HepG2 (cell line): Measurements from ENCODE around the gene OR2H1. TPM values are rescaled to one million over a fixed set of nuclear protein-coding genes. Genes with fewer than 3 reads are reported as not detected.

ENCODE experiments used
- ATAC-seq: fragments of 200-7000 bp; cut with Tn5 transposase; 3 replicates; pipeline ENCODE4 v1.9.1; 2020; ENCODE audit warnings: mild to moderate bottlenecking, moderate library complexity
- BruUV-seq: library from RNA; stranded (reverse); fragments of 400-500 nt; replicated peaks from 2 replicates; lab custom pipeline; 2021; lab: Mats Ljungman, UMichigan
- CTCF ChIA-PET: fragments of 300-600 bp; formaldehyde crosslinking; extraction: SDS; loops from one replicate; lab custom pipeline; 2021; ENCODE audit warnings: low total read pairs, inconsistent platforms, low intra/inter-chr PET ratio; lab: Yijun Ruan, JAX
- POLR2A ChIA-PET: fragments of 350-600 bp; sonication (Branson Sonifier 250); formaldehyde crosslinking; loops from one replicate; lab custom pipeline; 2020; ENCODE audit warnings: antibody characterized with exemption, inconsistent platforms; lab: Yijun Ruan, JAX
- DNase-seq: peaks from one replicate; pipeline ENCODE4 v3.0.0-alpha.2; 2015; ENCODE audit warnings: low spot score
- FAIRE-seq: peaks from 3 replicates; lab custom pipeline; 2011; peaks lifted over from hg19 to GRCh38; lab: Jason Lieb, UNC
- H2AFZ ChIP-seq: one replicate; pipeline ENCODE4 v1.6.1; 2011; ENCODE audit warnings: low read length, inconsistent platforms
- H3K27ac ChIP-seq: fragments of 300-600 bp; 3 replicates; pipeline ENCODE4 v1.8.0; 2011; ENCODE audit warnings: mixed run types, mild to moderate bottlenecking, mixed read lengths, low read length, inconsistent platforms; ENCODE audit not compliant: insufficient read depth; ENCODE audit errors: extremely low read length
- H3K27me3 ChIP-seq, 2 experiments: fragments of 200-600 bp in 1 of 2; 2 replicates in 1 of 2; 3 replicates in 1 of 2; pipeline versions ENCODE4 v1.6.0 to v1.8.0; 2011; ENCODE audit warnings: low read length in 2 of 2, mild to moderate bottlenecking in 2 of 2, moderate library complexity in 2 of 2, inconsistent platforms in 1 of 2; ENCODE audit not compliant: insufficient read depth in 2 of 2, control insufficient read depth in 1 of 2
- H3K36me3 ChIP-seq, 2 experiments: fragments of 200-600 bp in 1 of 2; replicated peaks in 1 of 2; 2 replicates in 1 of 2; 3 replicates in 1 of 2; pipeline versions ENCODE4 v1.5.1 to v1.8.0; 2011; ENCODE audit warnings: low read length in 2 of 2, inconsistent platforms in 1 of 2; ENCODE audit not compliant: insufficient read depth in 2 of 2, control insufficient read depth in 1 of 2
- H3K4me1 ChIP-seq: 2 replicates; pipeline ENCODE4 v1.5.1; 2012; ENCODE audit warnings: low read length, inconsistent platforms; ENCODE audit not compliant: insufficient read depth
- H3K4me2 ChIP-seq: 2 replicates; pipeline ENCODE4 v1.6.0; 2011; ENCODE audit warnings: low read depth, low read length, inconsistent platforms
- H3K4me3 ChIP-seq, 3 experiments: fragments of 200-600 bp in 1 of 3; sonication (generic), shearing (Covaris generic) in 1 of 3; replicated peaks in 1 of 3; 2 replicates each; pipeline ENCODE4 v1.5.1; 2011 to 2016; ENCODE audit warnings: low read length in 3 of 3, inconsistent platforms in 2 of 3, low read depth in 2 of 3, mild to moderate bottlenecking in 2 of 3, control low read depth in 1 of 3, mixed read lengths in 1 of 3; ENCODE audit not compliant: insufficient read depth in 1 of 3
- H3K79me2 ChIP-seq: one replicate; pipeline ENCODE4 v1.6.1; 2011; ENCODE audit warnings: low read length, inconsistent platforms; ENCODE audit not compliant: insufficient read depth
- H3K9ac ChIP-seq: 2 replicates; pipeline ENCODE4 v1.6.0; 2011; ENCODE audit warnings: mild to moderate bottlenecking, low read depth, low read length, inconsistent platforms; ENCODE audit not compliant: insufficient read depth
- H3K9me3 ChIP-seq: 2 replicates; pipeline ENCODE4 v1.5.1; 2012; ENCODE audit warnings: mild to moderate bottlenecking, low read length
- H4K20me1 ChIP-seq: 2 replicates; pipeline ENCODE4 v1.6.0; 2011; ENCODE audit warnings: inconsistent platforms, mild to moderate bottlenecking, low read length, moderate library complexity; ENCODE audit not compliant: insufficient read depth
- ARID5B ChIP-seq: IDR thresholded peaks from 2 replicates; pipeline ENCODE4 v1.4.0; 2020; ENCODE audit warnings: mild to moderate bottlenecking, missing genetic modification reagents
- ATF4 ChIP-seq, 2 experiments: fragments of 450-650 bp in 1 of 2; sonication (generic) in 1 of 2; formaldehyde crosslinking; IDR thresholded peaks; 2 replicates each; pipeline versions ENCODE4 v1.5.0 to v1.8.0; 2020 to 2022; ENCODE audit warnings: mild to moderate bottlenecking in 1 of 2, missing genetic modification reagents in 1 of 2
- ATRX ChIP-seq: sonication (generic); formaldehyde crosslinking; IDR thresholded peaks from 2 replicates; pipeline ENCODE4 v1.4.0; 2020; ENCODE audit warnings: missing genetic modification reagents, borderline replicate concordance
- DZIP1 ChIP-seq: sonication (generic); formaldehyde crosslinking; IDR thresholded peaks from 2 replicates; pipeline ENCODE4 v1.5.0; 2020; ENCODE audit warnings: mild to moderate bottlenecking, missing genetic modification reagents
- FOXO1 ChIP-seq: sonication (generic); formaldehyde crosslinking; IDR thresholded peaks from 2 replicates; pipeline ENCODE4 v1.4.0; 2020; ENCODE audit warnings: missing genetic modification reagents
- GPN1 ChIP-seq: sonication (generic); formaldehyde crosslinking; IDR thresholded peaks from 2 replicates; pipeline ENCODE4 v1.5.1; 2020; ENCODE audit warnings: missing genetic modification reagents, borderline replicate concordance
- MLX ChIP-seq: IDR thresholded peaks from 2 replicates; pipeline ENCODE4 v1.6.1; 2016
- NR2C2 ChIP-seq: sonication (generic); formaldehyde crosslinking; IDR thresholded peaks from 2 replicates; pipeline ENCODE4 v1.4.0; 2020; ENCODE audit warnings: missing genetic modification reagents, mild to moderate bottlenecking, moderate library complexity, borderline replicate concordance
- U2AF1 ChIP-seq: fragments of 200-400 bp; formaldehyde crosslinking; optimal IDR thresholded peaks from 2 replicates; pipeline ENCODE3; 2017; ENCODE audit warnings: mild to moderate bottlenecking, low read depth, low read length
- ZBTB38 ChIP-seq: sonication (generic); formaldehyde crosslinking; IDR thresholded peaks from 2 replicates; pipeline ENCODE4 v1.5.1; 2020; ENCODE audit warnings: mild to moderate bottlenecking, missing genetic modification reagents
- ZC3H4 ChIP-seq: sonication (generic); formaldehyde crosslinking; IDR thresholded peaks from 2 replicates; pipeline ENCODE4 v1.4.0; 2020; ENCODE audit warnings: missing genetic modification reagents, borderline replicate concordance
- ZNF331 ChIP-seq: sonication (generic); formaldehyde crosslinking; IDR thresholded peaks from 2 replicates; pipeline ENCODE4 v1.4.0; 2020; ENCODE audit warnings: missing genetic modification reagents
- WGBS: methylation state at CpG from one replicate; pipeline ENCODE4 v1.1.6; 2017; ENCODE audit warnings: low lambda C conversion rate; 5-methylcytosine and 5-hydroxymethylcytosine counted together
- in situ Hi-C: cut with HindIII; loops from 2 replicates; pipeline ENCODE4 v1.10.0; 2017; ENCODE audit warnings: low pct_unique_long_range_greater_than_20kb; ENCODE audit not compliant: extremely low pct_ligation_motif_present
- intact Hi-C: fragments of 100-400 bp; cut with micrococcal nuclease; formaldehyde crosslinking; loops from one replicate; pipeline ENCODE4 v1.10.0; 2022; ENCODE audit not compliant: unreplicated experiment
- polyA plus RNA-seq, 8 experiments: library from polyadenylated mRNA; depleted of rRNA in 3 of 8; stranded (reverse) in 7 of 8; unstranded in 1 of 8; fragments of >200 nt; fragmentation: Illumina TruSeq in 4 of 8; extraction: Trizol in 4 of 8; gene quantifications; 2 replicates each; pipeline versions ENCODE4 v1.2.1 to v1.2.3, GENCODE V29; 2011 to 2016; ENCODE audit warnings: low read depth in 4 of 8, missing spikeins in 1 of 8, mixed read lengths in 1 of 8; ENCODE audit not compliant: insufficient read depth in 1 of 8
- total RNA-seq, 5 experiments: library from RNA; depleted of rRNA; stranded (reverse); fragments of >200 nt; fragmentation: Illumina TruSeq; extraction: Trizol; gene quantifications; 2 replicates each; pipeline ENCODE4 v1.2.3, GENCODE V29; 2016; ENCODE audit warnings: low read depth in 1 of 5

The OR2H1 gene
- total and polyA plus RNA-seq, 2 of the 13 experiments (the other 11 are each of a cell fraction or from before 2014, with no cell fraction given) = 0.15 TPM; not detected in 1

GRCh38 chr6:29496961-29497360, 40.0 kb downstream of the OR2H1 start:
- POLR2A ChIA-PET = no interaction called here

GRCh38 chr6:29499704-29500103, 42.7 kb downstream of the OR2H1 start:
- WGBS = 16% methylated on average over 5 of the region's 5 CpGs
- Histone ChIP-seq H3K79me2 (no peaks in the 10 kb centered on the region), H2AFZ (no peak overlapping the region), H3K36me3 (no peaks in the 10 kb centered on the region), H3K4me2 (no peak overlapping the region), H3K4me3 (no peak overlapping the region), H3K4me1 (no peaks in the 10 kb centered on the region), H3K27ac (no peak overlapping the region), H3K9ac (no peak overlapping the region), H3K27me3 (no peaks in the 10 kb centered on the region), H3K9me3 (no peaks in the 10 kb centered on the region), H4K20me1 (no peaks in the 10 kb centered on the region)
- POLR2A ChIA-PET = no interaction called here
- FAIRE-seq = no peak
- CTCF ChIA-PET = no interaction called here
- ATAC-seq = no peak
- in situ Hi-C loops (no loop called here), intact Hi-C loops (no loop called here)
- no TSS peak for BruUV-seq
- no peak for DNase-seq
- no peak for TF ChIP-seq U2AF1
- TF ChIP-seq MLX (CRISPR knock-in tag) = no peak
- TF ChIP-seq ATF4 (CRISPR knock-in tag; IDR thresholded peaks at IDR 0.05) = no peak
- no peak for TF ChIP-seq ARID5B (CRISPR knock-in tag)
- no peak for TF ChIP-seq ZBTB38 (CRISPR knock-in tag)
- TF ChIP-seq NR2C2 = no peak
- no peak for TF ChIP-seq DZIP1
- TF ChIP-seq ATRX (CRISPR knock-in tag) = no peak
- TF ChIP-seq GPN1 = no peak

More at GRCh38 chr6:29496961-29497360, 40.0 kb downstream of the OR2H1 start:
- 3% methylated on average over 4 of the region's 4 CpGs for WGBS
- Histone ChIP-seq H3K27me3 (no peaks in the 10 kb centered on the region), H4K20me1 (no peaks in the 10 kb centered on the region), H3K79me2 (no peaks in the 10 kb centered on the region), H3K9ac (no peak overlapping the region), H3K4me1 (no peaks in the 10 kb centered on the region), H3K4me3 (no peak overlapping the region), H2AFZ (no peak overlapping the region), H3K9me3 (no peaks in the 10 kb centered on the region), H3K36me3 (no peaks in the 10 kb centered on the region), H3K4me2 (no peak overlapping the region), H3K27ac (no peak overlapping the region)
- DNase-seq = no peak
- ATAC-seq = no peak
- no peak for TF ChIP-seq ZC3H4 (CRISPR knock-in tag)
- TF ChIP-seq ZNF331 (CRISPR knock-in tag) = no peak
- no peak for TF ChIP-seq FOXO1 (CRISPR knock-in tag)
- BruUV-seq = no TSS peak
- in situ Hi-C loops = no loop called here
- intact Hi-C loops = no loop called here
- no peak for FAIRE-seq
- CTCF ChIA-PET = no interaction called here
